Measurements from ENCODE around the gene KISS1.
A peak's percentile ranks its signal among the peaks of the same experiment; 100 is the strongest.

Gene KISS1

GRCh38 chr1:204216880-204217647 lies 20.8 kb upstream of the KISS1 start:
- Histone ChIP-seq H3K4me3 (ENCODE audit: low read length) (no peak overlapping the region), H3K4me2 (ENCODE audit: low read length) (no peak overlapping the region), H2BK120ac (ENCODE audit: low read depth, low read length) (no peak overlapping the region), H3K79me2 (ENCODE audit: control insufficient read depth, insufficient read depth, low read length) (no peaks in the 10 kb centered on the region), H2BK15ac (replicated peaks; ENCODE audit: low read depth) (no peak overlapping the region), H3K9ac (ENCODE audit: low read length) (no peak overlapping the region), H4K5ac (ENCODE audit: low read length) (no peak overlapping the region), H3K79me1 (ENCODE audit: low read length) (no peaks in the 10 kb centered on the region), H3K18ac (ENCODE audit: low read length) (no peak overlapping the region), H3K23ac (ENCODE audit: low read length) (no peak overlapping the region), H3K4me1 (ENCODE audit: control insufficient read depth, low read depth, low read length) (no peaks in the 10 kb centered on the region), H2AK5ac (ENCODE audit: low read length) (no peak overlapping the region), H4K8ac (ENCODE audit: low read depth, low read length) (no peak overlapping the region), H3K27ac (ENCODE audit: low read depth, low read length) (no peak overlapping the region), H2BK5ac (ENCODE audit: low read length) (no peak overlapping the region), H3K27me3 (ENCODE audit: insufficient read depth, low read length, poor library complexity) (no peaks in the 10 kb centered on the region), H3K4ac (ENCODE audit: low read depth, low read length) (no peak overlapping the region), H3K56ac (ENCODE audit: low read length) (no peak overlapping the region), H3K36me3 (ENCODE audit: control insufficient read depth, insufficient read depth, low read length) (no peaks in the 10 kb centered on the region)
- no CpG with 5 or more reads among the region's 11 CpGs for WGBS (ENCODE audit: extremely low coverage, insufficient coverage, low lambda C conversion rate)
- no peak for DNase-seq

DNA sequence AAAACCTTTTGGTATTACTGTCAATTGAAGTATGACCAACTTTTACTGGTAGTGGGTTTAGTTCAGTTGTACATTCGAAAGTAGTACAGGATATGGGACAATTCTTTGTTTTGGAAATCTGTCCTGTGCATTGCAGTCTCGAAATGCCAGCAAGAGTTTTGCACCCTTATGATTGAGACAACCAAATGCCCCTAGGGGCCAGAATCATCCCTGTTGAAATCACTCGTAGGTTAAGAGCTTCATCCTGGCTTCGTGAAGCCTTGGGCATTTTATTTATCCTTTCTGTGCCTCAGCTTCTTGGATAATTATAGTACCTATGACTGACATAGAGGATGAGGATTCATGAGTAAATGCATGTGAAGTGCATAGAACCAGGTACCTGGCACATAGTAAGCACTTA lies 19.9 kb upstream of the KISS1 start:
- DNase-seq, result no peak
- H3K18ac ChIP-seq (ENCODE audit: low read length), result no peak overlapping the region
- no peaks in the 10 kb centered on the region for H3K79me1 ChIP-seq (ENCODE audit: low read length)
- H4K5ac ChIP-seq (ENCODE audit: low read length), result no peak overlapping the region
- no peak overlapping the region for H3K4me3 ChIP-seq (ENCODE audit: low read length)
- no peak overlapping the region for H3K4ac ChIP-seq (ENCODE audit: low read depth, low read length)
- no peak overlapping the region for H4K8ac ChIP-seq (ENCODE audit: low read depth, low read length)
- no peak overlapping the region for H3K56ac ChIP-seq (ENCODE audit: low read length)
- no peak overlapping the region for H3K9ac ChIP-seq (ENCODE audit: low read length)
- no peak overlapping the region for H3K23ac ChIP-seq (ENCODE audit: low read length)
- no peaks in the 10 kb centered on the region for H3K4me1 ChIP-seq (ENCODE audit: control insufficient read depth, low read depth, low read length)
- H2BK120ac ChIP-seq (ENCODE audit: low read depth, low read length), result no peak overlapping the region
- H3K27me3 ChIP-seq (ENCODE audit: insufficient read depth, low read length, poor library complexity), result no peaks in the 10 kb centered on the region
- H2BK15ac ChIP-seq (replicated peaks; ENCODE audit: low read depth), result no peak overlapping the region
- no peak overlapping the region for H3K4me2 ChIP-seq (ENCODE audit: low read length)
- no peak overlapping the region for H2BK5ac ChIP-seq (ENCODE audit: low read length)
- no peak overlapping the region for H3K27ac ChIP-seq (ENCODE audit: low read depth, low read length)
- no peak overlapping the region for H2AK5ac ChIP-seq (ENCODE audit: low read length)
- no peaks in the 10 kb centered on the region for H3K36me3 ChIP-seq (ENCODE audit: control insufficient read depth, insufficient read depth, low read length)
- no peaks in the 10 kb centered on the region for H3K79me2 ChIP-seq (ENCODE audit: control insufficient read depth, insufficient read depth, low read length)
- WGBS (ENCODE audit: extremely low coverage, insufficient coverage, low lambda C conversion rate), result no CpG with 5 or more reads among the region's 4 CpGs

- Histone ChIP-seq H4K8ac (ENCODE audit: low read depth, low read length) (no peak within 1 kb of the TSS), H3K27ac (ENCODE audit: low read depth, low read length) (no peak within 1 kb of the TSS), H3K79me1 (ENCODE audit: low read length) (no peaks in the 10 kb centered on the region), H3K4me1 (ENCODE audit: control insufficient read depth, low read depth, low read length) (no peaks in the 10 kb centered on the region), H2AK5ac (ENCODE audit: low read length) (no peak within 1 kb of the TSS), H2BK15ac (replicated peaks; ENCODE audit: low read depth) (no peak within 1 kb of the TSS), H3K79me2 (ENCODE audit: control insufficient read depth, insufficient read depth, low read length) (no peaks in the 10 kb centered on the region), H3K4ac (ENCODE audit: low read depth, low read length) (no peak within 1 kb of the TSS), H3K4me3 (ENCODE audit: low read length) (no peak within 1 kb of the TSS), H3K4me2 (ENCODE audit: low read length) (peak within 1 kb of the TSS; percentile 70), H3K27me3 (ENCODE audit: insufficient read depth, low read length, poor library complexity) (no peaks in the 10 kb centered on the region), H4K5ac (ENCODE audit: low read length) (no peak within 1 kb of the TSS), H3K9ac (ENCODE audit: low read length) (no peak within 1 kb of the TSS), H3K56ac (ENCODE audit: low read length) (peak within 1 kb of the TSS; percentile 9), H2BK120ac (ENCODE audit: low read depth, low read length) (no peak within 1 kb of the TSS), H3K18ac (ENCODE audit: low read length) (no peak within 1 kb of the TSS), H3K36me3 (ENCODE audit: control insufficient read depth, insufficient read depth, low read length) (no peaks in the 10 kb centered on the region), H3K23ac (ENCODE audit: low read length) (no peak within 1 kb of the TSS), H2BK5ac (ENCODE audit: low read length) (no peak within 1 kb of the TSS)
- DNase-seq, result peak; percentile 93
- no CpG with 5 or more reads among the region's 41 CpGs for WGBS (ENCODE audit: extremely low coverage, insufficient coverage, low lambda C conversion rate)
These were observed 17.7 kb upstream of the KISS1 start, which contains the start of gene GOLT1A for GRCh38 chr1:204213668-204214662. Gene GOLT1A, minus strand, starts transcription at chr1:204213988. Its CDS starts 82 bp downstream, at chr1:204213906.

GRCh38 chr1:204212715-204213114 lies 16.4 kb upstream of the KISS1 start:
- Histone ChIP-seq H2BK15ac (replicated peaks; ENCODE audit: low read depth) (no peak overlapping the region), H3K23ac (ENCODE audit: low read length) (no peak overlapping the region), H3K4me1 (ENCODE audit: control insufficient read depth, low read depth, low read length) (no peaks in the 10 kb centered on the region), H3K9ac (ENCODE audit: low read length) (no peak overlapping the region), H2BK120ac (ENCODE audit: low read depth, low read length) (no peak overlapping the region), H3K79me2 (ENCODE audit: control insufficient read depth, insufficient read depth, low read length) (no peaks in the 10 kb centered on the region), H3K4ac (ENCODE audit: low read depth, low read length) (no peak overlapping the region), H2AK5ac (ENCODE audit: low read length) (no peak overlapping the region), H3K27me3 (ENCODE audit: insufficient read depth, low read length, poor library complexity) (no peaks in the 10 kb centered on the region), H4K8ac (ENCODE audit: low read depth, low read length) (no peak overlapping the region), H3K4me3 (ENCODE audit: low read length) (no peak overlapping the region), H3K27ac (ENCODE audit: low read depth, low read length) (no peak overlapping the region), H3K79me1 (ENCODE audit: low read length) (no peaks in the 10 kb centered on the region), H3K4me2 (ENCODE audit: low read length) (no peak overlapping the region), H3K36me3 (ENCODE audit: control insufficient read depth, insufficient read depth, low read length) (no peaks in the 10 kb centered on the region), H2BK5ac (ENCODE audit: low read length) (no peak overlapping the region), H4K5ac (ENCODE audit: low read length) (no peak overlapping the region), H3K56ac (ENCODE audit: low read length) (no peak overlapping the region), H3K18ac (ENCODE audit: low read length) (no peak overlapping the region)
- no CpG with 5 or more reads among the region's 3 CpGs for WGBS (ENCODE audit: extremely low coverage, insufficient coverage, low lambda C conversion rate)
- DNase-seq, result no peak

GRCh38 chr1:204211046-204211445 lies 14.8 kb upstream of the KISS1 start:
- no peak overlapping the region for H2AK5ac ChIP-seq (ENCODE audit: low read length)
- H3K56ac ChIP-seq (ENCODE audit: low read length), result no peak overlapping the region
- H3K79me2 ChIP-seq (ENCODE audit: control insufficient read depth, insufficient read depth, low read length), result no peaks in the 10 kb centered on the region
- H3K79me1 ChIP-seq (ENCODE audit: low read length), result no peaks in the 10 kb centered on the region
- no peak overlapping the region for H3K4ac ChIP-seq (ENCODE audit: low read depth, low read length)
- no peak overlapping the region for H3K4me3 ChIP-seq (ENCODE audit: low read length)
- no peak overlapping the region for H3K9ac ChIP-seq (ENCODE audit: low read length)
- no peak overlapping the region for H2BK5ac ChIP-seq (ENCODE audit: low read length)
- no peak overlapping the region for H2BK15ac ChIP-seq (replicated peaks; ENCODE audit: low read depth)
- H3K36me3 ChIP-seq (ENCODE audit: control insufficient read depth, insufficient read depth, low read length), result no peaks in the 10 kb centered on the region
- H3K18ac ChIP-seq (ENCODE audit: low read length), result no peak overlapping the region
- no peak overlapping the region for H4K8ac ChIP-seq (ENCODE audit: low read depth, low read length)
- no peak overlapping the region for H2BK120ac ChIP-seq (ENCODE audit: low read depth, low read length)
- H3K27me3 ChIP-seq (ENCODE audit: insufficient read depth, low read length, poor library complexity), result no peaks in the 10 kb centered on the region
- WGBS (ENCODE audit: extremely low coverage, insufficient coverage, low lambda C conversion rate), result no CpG with 5 or more reads among the region's 7 CpGs
- no peak overlapping the region for H3K4me2 ChIP-seq (ENCODE audit: low read length)
- H4K5ac ChIP-seq (ENCODE audit: low read length), result no peak overlapping the region
- H3K4me1 ChIP-seq (ENCODE audit: control insufficient read depth, low read depth, low read length), result no peaks in the 10 kb centered on the region
- no peak for DNase-seq
- no peak overlapping the region for H3K27ac ChIP-seq (ENCODE audit: low read depth, low read length)
- no peak overlapping the region for H3K23ac ChIP-seq (ENCODE audit: low read length)

All from mesendoderm (in vitro differentiated cells).